H1 (cell line): ENCODE measurements around the gene MAS1. TPM values are rescaled to one million over a fixed set of nuclear protein-coding genes. Genes with fewer than 3 reads are reported as not detected.

Source experiments
- GABPA ChIP-seq: IDR thresholded peaks from 2 replicates; pipeline ENCODE4 v1.6.1; 2011; ENCODE audit warnings: mild to moderate bottlenecking, low read length, moderate library complexity, borderline replicate concordance; ENCODE audit not compliant: insufficient read depth
- SAP30 ChIP-seq: fragments of 300-600 bp; sonication (generic); IDR thresholded peaks from 2 replicates; pipeline ENCODE4 v1.7.1; 2012; ENCODE audit warnings: low read length, moderate library complexity, mild to moderate bottlenecking, inconsistent platforms; ENCODE audit not compliant: insufficient read depth, insufficient replicate concordance
- polyA plus RNA-seq, 7 experiments: library from polyadenylated mRNA; depleted of rRNA in 3 of 7; stranded (reverse) in 5 of 7; unstranded in 2 of 7; fragments of >200 nt in 5 of 7; fragments of 200-250 nt in 2 of 7; gene quantifications; 1 replicate in 5 of 7; 2 replicates in 1 of 7; 4 replicates in 1 of 7; pipeline versions ENCODE4 v1.2.1 to v1.2.3, GENCODE V29; 2011 to 2013; ENCODE audit warnings: missing spikeins in 2 of 7, mixed read lengths in 2 of 7
- total RNA-seq: library from RNA; stranded (reverse); fragmentation: NEBNext Ultra II Directional; extraction: Animal tissue kit (Norgen Biotek cat#: 25700); gene quantifications from 2 replicates; pipeline ENCODE4 v1.2.1, GENCODE V29; 2021

The MAS1 gene
- total and polyA plus RNA-seq, 2 of the 8 experiments (the other 6 are each of a cell fraction or from before 2014, with no cell fraction given), result 0.02 TPM; not detected in 1

DNA sequence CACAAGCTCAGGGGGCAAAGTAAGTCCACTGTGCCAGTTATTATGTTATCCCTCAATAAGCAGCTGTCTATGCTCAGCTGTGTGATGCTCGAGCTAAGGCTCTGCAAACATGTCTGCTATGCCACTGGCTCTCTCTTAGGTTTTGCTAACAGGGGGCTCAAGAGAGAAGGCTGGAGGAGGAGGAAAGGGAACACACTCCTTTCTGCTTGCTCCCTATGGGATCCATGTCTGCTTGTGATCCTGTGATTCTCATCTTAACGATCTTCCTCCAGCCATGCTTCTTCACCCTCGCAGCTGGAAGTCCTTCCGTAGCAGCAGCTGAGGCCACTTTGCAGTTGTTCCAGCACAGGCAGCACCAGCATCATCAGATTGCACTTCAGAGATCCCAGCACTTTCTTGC is 41.1 kb downstream of the MAS1 start (continued):
- TF ChIP-seq GABPA, result no peak
- no peak for TF ChIP-seq SAP30
